GM21360 (cell line): ENCODE data around the gene TOR3A.
"Not testable (repeated sequence)": the region's sequence is repeated elsewhere in the genome, so short reads cannot be mapped to it uniquely, and the experiment has no call there.

Source experiments
- ATAC-seq: cut with Tn5 transposase; IDR thresholded peaks from one replicate; pipeline ENCODE4 v1.9.1; 2021; ENCODE audit warnings: mild to moderate bottlenecking, moderate library complexity; ENCODE audit not compliant: unreplicated experiment

The TOR3A gene

GRCh38 chr1:179104611-179105250 lies 22.9 kb downstream of the TOR3A start:
- ATAC-seq: no peak

GRCh38 chr1:179105393-179105792 lies 23.5 kb downstream of the TOR3A start:
- ATAC-seq: no peak

- no peak for ATAC-seq
Observed at GRCh38 chr1:179107706-179108629, 26.1 kb downstream of the TOR3A start.

GRCh38 chr1:179108644-179109043 lies 26.8 kb downstream of the TOR3A start:
- ATAC-seq: no peak

- ATAC-seq: no peak
Observed at GRCh38 chr1:179115181-179115580, 33.3 kb downstream of the TOR3A start.

GRCh38 chr1:179119513-179119912 lies 37.6 kb downstream of the TOR3A start:
- no peak for ATAC-seq

GRCh38 chr1:179120736-179121135 lies 38.9 kb downstream of the TOR3A start:
- no peak for ATAC-seq

GRCh38 chr1:179121159-179121938 lies 39.5 kb downstream of the TOR3A start:
- no peak for ATAC-seq

- no peak for ATAC-seq
Observed at GRCh38 chr1:179124873-179125272, 43.0 kb downstream of the TOR3A start.

GRCh38 chr1:179126338-179127060 lies 44.6 kb downstream of the TOR3A start:
- ATAC-seq: no peak

GRCh38 chr1:179127163-179127895 lies 45.5 kb downstream of the TOR3A start:
- no peak for ATAC-seq

- ATAC-seq: no peak
Observed at GRCh38 chr1:179128520-179128919, 46.6 kb downstream of the TOR3A start.

- ATAC-seq: peak; percentile 97
Observed at GRCh38 chr1:179129702-179130473, 48.0 kb downstream of the TOR3A start.

- not testable (repeated sequence) for ATAC-seq
Observed at GRCh38 chr1:179135168-179135567, 53.3 kb downstream of the TOR3A start.

- not testable (repeated sequence) for ATAC-seq
Observed at GRCh38 chr1:179135707-179136106, 53.8 kb downstream of the TOR3A start.

- no peak for ATAC-seq
Observed at GRCh38 chr1:179137617-179138255, 55.9 kb downstream of the TOR3A start.

- not testable (repeated sequence) for ATAC-seq
Observed at GRCh38 chr1:179138755-179139154, 56.9 kb downstream of the TOR3A start.

GRCh38 chr1:179141592-179142251 lies 59.9 kb downstream of the TOR3A start:
- peak; percentile 64 for ATAC-seq
